Stomach (tissue), 4 donors: ENCODE data around the gene TTC21A.

Experiments
- POLR2AphosphoS5 ChIP-seq, 3 donors: sonication (generic); formaldehyde crosslinking; IDR thresholded peaks; one replicate each; pipeline ENCODE4 v1.6.1; 2016; ENCODE audit warnings: antibody characterized with exemption in 3 of 3
- TF ChIP-seq, protein P1 (sequence below), 7 experiments: fragments of 450-650 bp in 4 of 7; fragments of 200-600 bp in 3 of 7; sonication (generic) in 3 of 7; IDR thresholded peaks; one replicate each; pipeline ENCODE4 v1.5.1; 2016 to 2019; ENCODE audit warnings: antibody characterized with exemption in 7 of 7, control low read depth in 2 of 7, mild to moderate bottlenecking in 1 of 7

DNA sequence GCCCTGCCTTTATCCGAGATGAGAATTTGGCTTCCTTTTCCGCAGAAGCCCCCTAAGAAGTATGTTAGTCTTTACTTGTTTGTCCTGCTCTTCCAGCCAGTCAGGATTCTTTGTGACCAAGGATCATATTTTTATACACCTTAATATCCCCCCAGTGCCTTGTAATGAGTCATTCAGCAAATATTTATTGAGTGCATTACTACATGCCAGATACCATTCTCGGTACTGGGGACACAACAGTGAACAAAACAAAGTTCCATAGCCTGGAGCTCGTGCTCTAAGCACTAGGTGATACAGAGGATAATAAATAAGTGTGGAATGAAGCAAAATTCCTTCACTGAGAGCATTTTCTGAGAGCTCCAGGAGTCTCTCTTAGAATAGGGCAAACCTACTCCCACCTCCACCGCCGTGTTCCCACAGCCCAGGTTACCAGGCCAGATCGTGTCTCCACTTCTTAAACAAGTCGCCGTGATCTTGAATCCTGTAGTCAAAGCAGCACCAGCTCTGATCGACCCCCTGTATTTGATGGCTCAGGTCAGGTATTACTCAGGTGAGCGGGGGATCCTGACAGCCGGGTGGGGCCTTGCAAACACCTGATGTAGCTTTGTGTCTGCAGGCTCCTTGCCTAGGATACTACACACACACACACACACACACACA, 18.5 kb downstream of the TTC21A start:
- TF ChIP-seq, protein P1, sequence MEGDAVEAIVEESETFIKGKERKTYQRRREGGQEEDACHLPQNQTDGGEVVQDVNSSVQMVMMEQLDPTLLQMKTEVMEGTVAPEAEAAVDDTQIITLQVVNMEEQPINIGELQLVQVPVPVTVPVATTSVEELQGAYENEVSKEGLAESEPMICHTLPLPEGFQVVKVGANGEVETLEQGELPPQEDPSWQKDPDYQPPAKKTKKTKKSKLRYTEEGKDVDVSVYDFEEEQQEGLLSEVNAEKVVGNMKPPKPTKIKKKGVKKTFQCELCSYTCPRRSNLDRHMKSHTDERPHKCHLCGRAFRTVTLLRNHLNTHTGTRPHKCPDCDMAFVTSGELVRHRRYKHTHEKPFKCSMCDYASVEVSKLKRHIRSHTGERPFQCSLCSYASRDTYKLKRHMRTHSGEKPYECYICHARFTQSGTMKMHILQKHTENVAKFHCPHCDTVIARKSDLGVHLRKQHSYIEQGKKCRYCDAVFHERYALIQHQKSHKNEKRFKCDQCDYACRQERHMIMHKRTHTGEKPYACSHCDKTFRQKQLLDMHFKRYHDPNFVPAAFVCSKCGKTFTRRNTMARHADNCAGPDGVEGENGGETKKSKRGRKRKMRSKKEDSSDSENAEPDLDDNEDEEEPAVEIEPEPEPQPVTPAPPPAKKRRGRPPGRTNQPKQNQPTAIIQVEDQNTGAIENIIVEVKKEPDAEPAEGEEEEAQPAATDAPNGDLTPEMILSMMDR (IDR thresholded peaks at IDR 0.05), result no peak
- TF ChIP-seq POLR2AphosphoS5 (IDR thresholded peaks at IDR 0.05), result no peak
